GM21526 (cell line): ENCODE measurements around the gene GID4.

Experiments used
- ATAC-seq: cut with Tn5 transposase; IDR thresholded peaks from one replicate; pipeline ENCODE4 v1.9.1; 2021; ENCODE audit warnings: moderate library complexity; ENCODE audit not compliant: unreplicated experiment, low FRiP score

GID4 gene

GRCh38 chr17:18041776-18042175, 2.6 kb downstream of the GID4 start:
- no peak for ATAC-seq

GRCh38 chr17:18042983-18043382, 3.8 kb downstream of the GID4 start:
- no peak for ATAC-seq

DNA sequence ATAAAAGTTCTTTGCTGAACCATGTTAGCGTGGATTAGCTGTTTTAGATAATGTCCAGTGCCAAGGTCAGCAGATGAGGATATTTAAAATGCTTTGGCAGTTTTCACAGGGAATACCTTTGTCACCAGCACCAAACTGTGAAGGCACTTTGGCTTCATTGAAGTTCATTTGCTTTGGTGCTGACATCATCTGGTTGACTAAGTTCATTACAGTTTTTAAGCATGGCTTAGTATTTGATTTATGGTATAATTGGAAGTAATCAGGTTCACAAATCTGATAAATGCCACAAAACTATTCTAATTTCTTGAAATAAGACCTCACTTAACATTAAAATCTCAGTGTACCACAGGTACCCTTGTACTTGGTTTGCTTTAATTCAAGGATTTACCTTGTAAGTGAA, 4.3 kb downstream of the GID4 start:
- ATAC-seq: no peak

DNA sequence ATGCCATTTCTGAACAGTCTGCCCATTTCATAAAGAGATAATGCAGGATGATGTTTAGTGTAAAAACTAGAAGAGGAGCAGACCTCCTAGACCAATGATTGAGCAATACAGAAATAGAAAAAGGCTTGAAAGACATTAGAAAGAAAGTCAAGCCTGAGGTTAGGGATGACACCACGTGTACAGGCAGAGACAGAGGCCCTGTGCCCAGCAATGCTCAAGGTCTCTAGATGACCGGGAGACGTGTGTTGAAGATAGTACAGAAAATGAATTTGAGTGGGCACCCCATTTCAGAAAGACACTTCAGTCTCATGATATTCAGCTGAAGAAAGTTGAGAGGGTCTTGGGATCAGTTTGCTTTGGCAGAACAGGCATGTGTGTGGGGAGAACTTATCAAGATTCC, 5.4 kb downstream of the GID4 start:
- no peak for ATAC-seq

DNA sequence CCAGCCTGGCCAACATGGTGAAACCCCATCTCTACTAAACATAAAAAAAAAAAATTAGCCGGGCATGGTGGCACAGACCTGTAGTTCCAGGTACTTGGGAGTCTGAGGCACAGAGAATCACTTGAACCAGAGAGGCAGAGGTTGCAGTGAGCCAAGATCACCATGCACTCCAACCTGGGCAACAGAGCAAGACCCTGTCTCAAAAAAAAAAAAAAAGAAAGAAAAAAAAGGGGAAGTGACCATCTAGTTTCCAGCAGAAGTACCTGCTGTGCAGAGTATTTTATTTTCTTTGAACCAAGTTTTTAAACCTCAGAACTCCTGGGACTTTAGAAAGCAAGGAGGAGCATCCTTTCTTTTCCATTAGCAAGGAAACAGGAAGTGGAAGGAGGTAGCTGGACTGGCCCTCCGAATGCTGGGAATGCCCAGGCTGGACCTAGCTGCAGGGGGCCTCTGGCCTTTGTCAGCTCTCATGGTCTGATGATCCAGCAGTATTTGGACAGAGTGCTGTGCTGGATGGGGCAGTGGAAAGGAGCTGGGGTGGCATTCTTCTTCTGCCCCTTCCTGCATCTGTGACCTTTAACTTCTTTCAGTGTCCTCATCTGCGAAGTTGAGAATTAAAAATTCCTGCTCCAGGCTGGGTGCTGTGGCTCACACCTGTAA, 6.6 kb downstream of the GID4 start:
- ATAC-seq: no peak

DNA sequence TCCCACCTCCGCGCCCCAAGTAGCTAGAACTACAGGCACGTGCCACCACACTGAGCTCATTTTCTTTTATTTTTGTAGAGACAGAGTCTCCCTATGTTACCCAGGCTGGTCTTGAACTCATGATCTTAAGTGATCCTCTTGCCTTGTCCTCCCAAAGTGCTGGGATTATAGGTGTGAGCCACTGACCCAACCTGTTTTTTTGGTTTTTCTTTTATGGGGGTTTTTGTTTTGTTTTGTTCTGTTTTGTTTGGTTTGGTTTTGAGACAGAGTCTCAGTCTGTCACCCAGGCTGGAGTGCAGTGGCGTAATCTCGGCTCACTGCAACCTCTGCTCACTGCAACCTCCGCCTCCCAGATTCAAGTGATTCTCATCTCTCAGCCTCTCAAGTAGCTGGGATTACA, 16.4 kb downstream of the GID4 start:
- no peak for ATAC-seq

DNA sequence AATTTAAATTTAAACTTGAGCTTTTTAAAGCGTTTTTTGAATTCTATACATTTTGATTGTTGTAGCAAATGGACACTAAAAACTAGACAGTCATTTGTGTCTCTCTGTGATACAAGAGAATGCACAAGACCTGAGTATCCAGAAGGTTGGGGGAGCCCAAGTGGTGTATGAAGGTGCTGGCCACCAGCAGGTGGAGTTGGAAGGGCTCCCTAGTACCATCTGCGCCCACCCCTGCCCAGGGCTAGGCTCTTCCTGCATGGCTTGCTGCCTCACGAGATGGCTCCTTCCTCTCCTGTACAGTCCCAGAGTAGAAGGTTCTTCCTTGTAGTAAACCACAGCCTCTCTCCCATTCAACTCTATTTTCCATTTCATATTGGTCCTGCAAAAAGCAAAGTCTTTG, 17.0 kb downstream of the GID4 start:
- ATAC-seq: no peak

- no peak for ATAC-seq
Measured at GRCh38 chr17:18059283-18059682, 20.1 kb downstream of the GID4 start.

DNA sequence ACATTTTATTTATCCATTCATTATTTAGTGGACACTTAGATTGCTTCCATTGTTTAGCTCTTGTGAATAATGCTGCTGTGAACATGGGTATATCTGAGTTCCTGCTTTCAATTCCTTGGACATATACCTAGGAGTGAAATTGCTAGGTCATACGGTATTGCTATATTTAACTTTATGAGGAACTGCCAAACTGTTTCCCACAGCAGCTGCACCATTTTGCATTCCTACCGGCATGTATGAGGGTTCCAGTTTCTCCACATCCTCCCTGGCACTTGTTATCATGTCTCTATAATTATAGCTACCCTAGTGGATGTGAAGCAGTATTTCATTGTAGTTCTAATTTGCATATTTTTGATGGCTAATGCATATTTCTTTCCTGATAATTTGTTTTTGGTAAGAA, 24.8 kb downstream of the GID4 start:
- no peak for ATAC-seq

DNA sequence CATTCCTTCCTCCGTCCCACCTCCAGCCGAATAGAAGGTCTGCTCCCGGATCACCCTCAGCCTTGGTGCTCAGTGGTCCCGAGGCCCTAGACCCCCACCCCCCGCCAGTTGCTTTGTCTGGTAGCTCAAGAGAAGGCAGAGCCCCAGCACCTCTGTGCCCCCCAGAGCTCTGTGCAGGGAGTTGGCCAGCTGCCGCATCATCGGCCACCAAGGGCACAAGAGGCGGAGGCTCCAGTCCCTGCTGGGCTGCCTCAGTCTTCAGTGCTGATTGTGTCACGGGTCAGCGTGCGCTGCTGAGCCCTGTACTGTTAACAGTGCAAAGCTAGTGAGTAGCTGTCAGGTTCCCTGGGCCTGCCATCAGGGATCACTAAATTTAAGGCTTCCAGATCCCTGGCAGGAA, 26.3 kb downstream of the GID4 start:
- ATAC-seq: no peak

DNA sequence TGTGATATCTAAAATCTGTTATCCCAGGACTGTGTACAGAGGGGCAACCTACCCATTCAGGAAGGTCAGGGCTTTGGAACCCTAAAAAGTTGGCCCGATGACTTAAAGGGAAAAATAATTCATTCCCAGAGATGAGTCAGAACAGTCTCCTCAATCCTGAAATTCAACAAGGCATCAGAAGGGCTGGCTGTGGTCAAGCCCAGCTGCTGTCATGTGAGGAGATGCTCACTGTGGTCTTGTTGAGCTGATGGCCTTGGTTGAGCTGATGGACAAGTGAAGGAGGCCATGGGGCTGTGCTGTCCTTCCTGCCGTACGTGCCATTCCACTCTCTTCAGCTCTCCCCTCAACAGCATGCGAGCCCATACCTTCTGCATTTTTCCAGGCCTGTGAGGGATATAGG, 27.7 kb downstream of the GID4 start:
- ATAC-seq: no peak

- ATAC-seq: no peak
Measured at GRCh38 chr17:18069101-18069500, 29.9 kb downstream of the GID4 start.

DNA sequence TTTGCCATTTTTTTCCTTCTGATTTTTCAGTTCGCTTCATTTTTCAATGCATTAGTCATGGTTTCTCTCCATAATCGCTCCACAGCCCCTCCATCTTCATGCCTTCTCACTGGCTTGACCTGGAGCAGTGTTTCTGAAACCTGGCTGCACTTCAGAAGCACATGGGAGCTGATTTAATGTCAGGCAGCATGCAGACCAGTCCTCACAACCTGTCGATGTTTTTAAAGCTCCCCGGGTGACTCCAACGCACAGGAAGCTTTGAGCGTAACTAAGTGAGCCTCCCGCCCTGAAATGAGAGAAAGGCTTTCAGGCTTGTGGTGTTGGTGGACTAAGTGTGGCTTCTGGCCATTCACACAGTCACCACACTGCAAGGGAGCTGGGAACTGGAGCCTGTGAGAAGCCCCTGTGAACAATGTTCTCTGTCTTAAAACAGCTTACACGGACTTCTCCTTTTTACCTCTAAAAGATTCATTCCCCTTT, 31.7 kb downstream of the GID4 start:
- no peak for ATAC-seq

DNA sequence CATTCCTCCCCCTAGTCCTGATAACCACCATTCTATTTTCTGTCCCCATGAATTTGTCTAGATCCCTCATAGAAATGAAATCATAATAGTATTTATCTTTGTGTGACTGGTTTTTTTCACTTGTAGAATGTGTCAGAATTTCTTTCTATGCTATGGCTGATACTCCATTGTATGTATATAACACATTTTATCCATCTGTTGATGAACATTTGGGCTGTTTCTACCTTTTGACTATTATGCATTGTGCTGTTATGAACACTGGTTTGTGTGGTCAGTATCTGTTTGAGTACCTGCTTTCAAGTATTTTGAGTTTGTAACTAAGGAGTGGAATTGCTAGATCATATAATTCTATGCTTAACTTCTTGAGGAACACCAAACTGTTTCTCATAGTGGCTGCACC, 32.5 kb downstream of the GID4 start:
- ATAC-seq: no peak

GRCh38 chr17:18074566-18075272, 35.5 kb downstream of the GID4 start:
- ATAC-seq: no peak

DNA sequence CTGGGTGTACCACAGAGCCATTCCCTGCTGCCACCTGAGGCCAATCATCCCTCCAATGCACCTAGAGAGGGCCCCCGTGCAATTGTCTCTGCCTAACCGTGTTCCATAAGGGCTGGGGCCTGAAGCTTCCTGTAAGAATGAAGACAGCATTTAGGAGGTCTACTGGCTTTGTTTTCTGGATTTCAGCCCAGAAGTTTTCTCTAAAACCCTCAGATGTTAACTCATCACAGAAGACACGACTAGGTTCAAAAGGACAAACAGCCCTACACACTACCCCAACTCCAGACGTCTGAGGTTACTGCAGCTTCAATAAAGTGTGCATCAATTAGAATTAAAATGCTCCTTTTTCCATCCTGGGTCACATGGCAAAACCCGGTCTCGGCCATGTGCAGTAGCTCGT, 37.7 kb downstream of the GID4 start:
- no peak for ATAC-seq

- ATAC-seq: no peak
Measured at GRCh38 chr17:18079543-18079942, 40.3 kb downstream of the GID4 start.

- no peak for ATAC-seq
Measured at GRCh38 chr17:18084256-18084655, 45.0 kb downstream of the GID4 start.

DNA sequence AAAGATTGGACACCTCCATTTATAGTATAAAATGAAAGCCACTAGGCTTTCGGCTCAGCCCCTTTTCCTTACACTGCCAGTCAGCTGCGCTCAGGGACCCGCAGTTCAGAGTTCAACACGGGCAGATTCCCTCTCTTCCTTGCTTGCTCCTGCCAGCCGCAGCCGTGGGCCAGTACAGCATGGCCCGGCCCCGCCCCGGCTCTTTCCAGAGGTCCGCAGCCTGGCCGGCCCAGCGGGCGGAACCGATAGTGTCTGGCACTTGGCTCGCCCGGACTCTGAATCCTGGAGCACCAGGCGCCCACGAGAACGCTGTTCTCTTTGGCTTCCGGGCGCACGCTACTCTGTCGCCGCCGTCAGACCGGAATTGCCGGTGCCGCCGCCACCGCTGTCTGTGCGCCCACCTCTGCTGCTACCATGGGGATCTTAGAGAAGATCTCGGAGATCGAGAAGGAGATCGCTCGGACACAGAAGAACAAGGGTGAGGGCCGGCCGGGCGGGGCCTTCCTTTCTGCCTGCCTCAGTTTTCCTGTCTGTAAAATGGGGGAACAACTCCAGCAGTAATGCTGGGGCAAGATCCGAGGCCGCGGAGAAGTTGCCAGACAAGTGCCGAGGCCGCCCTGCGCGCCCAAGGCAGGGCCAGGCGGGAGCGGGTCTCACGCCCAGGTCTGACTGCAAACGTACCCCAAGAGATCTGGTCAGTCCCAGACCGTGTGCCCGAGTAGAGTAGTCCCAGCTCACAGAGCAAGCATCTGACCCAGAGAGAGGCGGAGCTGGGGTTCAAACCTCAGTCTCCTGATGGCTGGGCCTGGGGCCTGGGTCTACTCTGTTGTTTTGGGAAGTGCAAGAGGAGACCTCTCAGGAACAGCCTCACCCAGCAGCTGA, 48.6 kb downstream of the GID4 start, which contains the start of gene DRG2:
TSS of gene DRG2 (plus strand) at position 339 of the 882 bp plus-strand sequence. CDS start at position 415, 76 bp downstream.
- ATAC-seq: peak; percentile 78

DNA sequence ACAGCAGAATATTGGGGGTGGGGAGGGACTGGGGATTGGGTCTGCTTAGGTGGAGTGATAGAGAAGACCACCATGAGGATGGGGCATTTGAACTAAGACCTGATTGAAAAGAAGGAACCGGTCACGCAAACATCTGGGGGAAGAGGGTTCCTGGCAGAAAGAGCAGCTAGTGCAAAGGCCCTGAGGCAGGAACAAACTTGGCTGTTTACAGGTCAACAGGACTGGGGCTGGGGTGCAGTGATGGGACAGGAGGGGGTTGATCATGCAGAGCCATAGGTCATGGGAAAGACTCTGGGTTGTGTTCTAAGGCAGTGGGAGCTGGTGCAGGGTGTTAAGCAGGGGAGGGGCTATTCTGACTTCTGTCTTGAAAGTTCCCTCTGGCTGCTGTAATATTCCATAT, 50.4 kb downstream of the GID4 start:
- no peak for ATAC-seq
